Measurements from ENCODE around the gene ZNF644.

DNA sequence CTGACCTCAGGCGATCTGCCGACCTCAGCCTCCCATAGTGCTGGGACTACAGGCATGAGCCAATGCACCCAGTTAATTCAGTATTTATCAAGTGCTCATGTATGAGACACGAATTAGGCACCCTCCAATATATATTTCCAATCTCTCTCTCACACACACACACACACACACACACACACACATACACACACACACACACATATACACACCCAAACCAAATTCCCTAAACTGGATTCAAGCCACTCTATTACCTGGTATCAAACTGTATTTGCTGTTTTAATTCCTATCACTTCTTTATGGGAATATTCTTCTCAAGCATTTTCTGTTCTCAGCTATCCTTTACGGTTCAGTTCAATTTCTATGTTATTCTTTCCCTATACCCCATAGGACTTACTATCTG, 8.5 kb downstream of the ZNF644 start:
- TF ChIP-seq, protein P1, sequence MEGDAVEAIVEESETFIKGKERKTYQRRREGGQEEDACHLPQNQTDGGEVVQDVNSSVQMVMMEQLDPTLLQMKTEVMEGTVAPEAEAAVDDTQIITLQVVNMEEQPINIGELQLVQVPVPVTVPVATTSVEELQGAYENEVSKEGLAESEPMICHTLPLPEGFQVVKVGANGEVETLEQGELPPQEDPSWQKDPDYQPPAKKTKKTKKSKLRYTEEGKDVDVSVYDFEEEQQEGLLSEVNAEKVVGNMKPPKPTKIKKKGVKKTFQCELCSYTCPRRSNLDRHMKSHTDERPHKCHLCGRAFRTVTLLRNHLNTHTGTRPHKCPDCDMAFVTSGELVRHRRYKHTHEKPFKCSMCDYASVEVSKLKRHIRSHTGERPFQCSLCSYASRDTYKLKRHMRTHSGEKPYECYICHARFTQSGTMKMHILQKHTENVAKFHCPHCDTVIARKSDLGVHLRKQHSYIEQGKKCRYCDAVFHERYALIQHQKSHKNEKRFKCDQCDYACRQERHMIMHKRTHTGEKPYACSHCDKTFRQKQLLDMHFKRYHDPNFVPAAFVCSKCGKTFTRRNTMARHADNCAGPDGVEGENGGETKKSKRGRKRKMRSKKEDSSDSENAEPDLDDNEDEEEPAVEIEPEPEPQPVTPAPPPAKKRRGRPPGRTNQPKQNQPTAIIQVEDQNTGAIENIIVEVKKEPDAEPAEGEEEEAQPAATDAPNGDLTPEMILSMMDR (IDR thresholded peaks at IDR 0.05): no peak
- TF ChIP-seq EZH2 (IDR thresholded peaks at IDR 0.05): no peak

Data from neural progenitor cell (in vitro differentiated cells).